Measurements from ENCODE around the gene RAD52.

The RAD52 gene

GRCh38 chr12:905261-906031 lies 44.0 kb downstream of the RAD52 start:
- TF ChIP-seq, protein P1, sequence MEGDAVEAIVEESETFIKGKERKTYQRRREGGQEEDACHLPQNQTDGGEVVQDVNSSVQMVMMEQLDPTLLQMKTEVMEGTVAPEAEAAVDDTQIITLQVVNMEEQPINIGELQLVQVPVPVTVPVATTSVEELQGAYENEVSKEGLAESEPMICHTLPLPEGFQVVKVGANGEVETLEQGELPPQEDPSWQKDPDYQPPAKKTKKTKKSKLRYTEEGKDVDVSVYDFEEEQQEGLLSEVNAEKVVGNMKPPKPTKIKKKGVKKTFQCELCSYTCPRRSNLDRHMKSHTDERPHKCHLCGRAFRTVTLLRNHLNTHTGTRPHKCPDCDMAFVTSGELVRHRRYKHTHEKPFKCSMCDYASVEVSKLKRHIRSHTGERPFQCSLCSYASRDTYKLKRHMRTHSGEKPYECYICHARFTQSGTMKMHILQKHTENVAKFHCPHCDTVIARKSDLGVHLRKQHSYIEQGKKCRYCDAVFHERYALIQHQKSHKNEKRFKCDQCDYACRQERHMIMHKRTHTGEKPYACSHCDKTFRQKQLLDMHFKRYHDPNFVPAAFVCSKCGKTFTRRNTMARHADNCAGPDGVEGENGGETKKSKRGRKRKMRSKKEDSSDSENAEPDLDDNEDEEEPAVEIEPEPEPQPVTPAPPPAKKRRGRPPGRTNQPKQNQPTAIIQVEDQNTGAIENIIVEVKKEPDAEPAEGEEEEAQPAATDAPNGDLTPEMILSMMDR (conservative IDR thresholded peaks at IDR 0.05): no peak
- no peak for TF ChIP-seq ZFX (IDR thresholded peaks at IDR 0.05)
- H3K27ac ChIP-seq: no peak overlapping the region

- H3K27ac ChIP-seq: no peak overlapping the region
- no peak for TF ChIP-seq ZFX (IDR thresholded peaks at IDR 0.05)
- TF ChIP-seq, protein P1 (conservative IDR thresholded peaks at IDR 0.05): no peak
Measured at GRCh38 chr12:904010-904414, 45.5 kb downstream of the RAD52 start.

GRCh38 chr12:903055-903454 lies 46.4 kb downstream of the RAD52 start:
- no peak overlapping the region for H3K27ac ChIP-seq
- TF ChIP-seq ZFX (IDR thresholded peaks at IDR 0.05): no peak
- TF ChIP-seq, protein P1 (conservative IDR thresholded peaks at IDR 0.05): no peak

DNA sequence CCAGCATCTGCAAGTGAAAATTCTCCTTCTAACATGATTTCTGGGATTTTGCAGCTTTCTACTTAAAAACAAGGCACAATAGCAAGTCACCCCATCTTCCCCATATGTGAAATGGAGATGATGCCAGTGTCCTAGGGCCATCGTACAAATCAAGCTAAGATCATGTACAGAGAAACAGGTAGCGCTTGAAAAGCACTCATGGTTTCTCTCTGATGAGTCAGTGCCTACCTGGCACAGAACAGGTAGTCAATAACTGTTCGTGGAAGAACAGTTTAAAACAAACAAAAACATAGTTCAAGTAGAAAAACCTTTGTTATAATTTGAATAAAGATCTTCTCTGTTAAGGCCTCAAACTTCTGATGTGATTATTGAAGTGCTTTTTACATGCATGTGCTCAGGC lies 46.9 kb downstream of the RAD52 start:
- TF ChIP-seq, protein P1 (conservative IDR thresholded peaks at IDR 0.05): no peak
- no peak for TF ChIP-seq ZFX (IDR thresholded peaks at IDR 0.05)
- no peak overlapping the region for H3K27ac ChIP-seq

GRCh38 chr12:897386-897785 lies 52.1 kb downstream of the RAD52 start:
- H3K27ac ChIP-seq: no peak overlapping the region
- TF ChIP-seq, protein P1 (conservative IDR thresholded peaks at IDR 0.05): no peak
- no peak for TF ChIP-seq ZFX (IDR thresholded peaks at IDR 0.05)

GRCh38 chr12:896031-896430 lies 53.5 kb downstream of the RAD52 start:
- TF ChIP-seq ZFX (IDR thresholded peaks at IDR 0.05): no peak
- TF ChIP-seq, protein P1 (conservative IDR thresholded peaks at IDR 0.05): no peak
- no peak overlapping the region for H3K27ac ChIP-seq

GRCh38 chr12:894226-894625 lies 55.3 kb downstream of the RAD52 start:
- H3K27ac ChIP-seq: no peak overlapping the region
- TF ChIP-seq, protein P1 (conservative IDR thresholded peaks at IDR 0.05): no peak
- no peak for TF ChIP-seq ZFX (IDR thresholded peaks at IDR 0.05)
